PC-3 (cell line): ENCODE measurements around the gene VDAC2. TPM values are rescaled to one million over a fixed set of nuclear protein-coding genes. Genes with fewer than 3 reads are reported as not detected.
A peak's percentile ranks its signal among the peaks of the same experiment; 100 is the strongest.

ENCODE experiments used
- ATAC-seq: fragments of 200-7000 bp; cut with Tn5 transposase; 2 replicates; pipeline ENCODE4 v1.9.1; 2020; ENCODE audit warnings: mild to moderate bottlenecking, moderate library complexity
- BruUV-seq: library from RNA; stranded (reverse); fragments of 400-500 nt; replicated peaks from 2 replicates; lab custom pipeline; 2021; lab: Mats Ljungman, UMichigan
- CTCF ChIA-PET: fragments of 300-600 bp; sonication (Branson Sonifier 250); formaldehyde crosslinking; loops from one replicate; lab custom pipeline; 2022; ENCODE audit warnings: antibody characterized with exemption; lab: Charles Lee
- POLR2A ChIA-PET: fragments of 300-600 bp; sonication (Branson Sonifier 250); formaldehyde crosslinking; loops from one replicate; lab custom pipeline; 2022; ENCODE audit warnings: antibody characterized with exemption; ENCODE audit not compliant: unreplicated experiment; lab: Charles Lee
- DNase-seq: peaks from one replicate; pipeline ENCODE4 v3.0.0-alpha.2; 2015
- H2AFZ ChIP-seq: fragments of 300-600 bp; sonication (generic); 2 replicates; pipeline ENCODE4 v1.6.0; 2016; ENCODE audit warnings: antibody characterized with exemption, low read length
- H3F3A ChIP-seq: fragments of 300-600 bp; sonication (generic); one replicate; pipeline ENCODE4 v1.6.0; 2017; ENCODE audit warnings: antibody characterized with exemption, low read length, control low read depth, mild to moderate bottlenecking; ENCODE audit not compliant: unreplicated experiment
- H3K27ac ChIP-seq: fragments of 300-600 bp; sonication (generic); 2 replicates; pipeline ENCODE4 v1.5.1; 2016; ENCODE audit warnings: mild to moderate bottlenecking, low read length
- H3K27me3 ChIP-seq: fragments of 300-600 bp; sonication (generic); 2 replicates; pipeline ENCODE4 v1.6.1; 2016; ENCODE audit warnings: low read length, mixed read lengths
- H3K36me3 ChIP-seq: fragments of 300-600 bp; sonication (generic); 2 replicates; pipeline ENCODE4 v1.6.1; 2016; ENCODE audit warnings: low read depth, mixed run types, low read length, mixed read lengths
- H3K4me1 ChIP-seq: fragments of 300-600 bp; sonication (generic); 2 replicates; pipeline ENCODE4 v1.5.1; 2016; ENCODE audit warnings: low read length; ENCODE audit not compliant: insufficient read depth
- H3K4me2 ChIP-seq: fragments of 300-600 bp; sonication (generic); 2 replicates; pipeline ENCODE4 v1.6.0; 2016; ENCODE audit warnings: low read length
- H3K4me3 ChIP-seq: fragments of 300-600 bp; sonication (generic); 2 replicates; pipeline ENCODE4 v1.5.1; 2016; ENCODE audit warnings: mild to moderate bottlenecking, low read length, mixed read lengths
- H3K79me2 ChIP-seq: fragments of 300-600 bp; sonication (generic); 2 replicates; pipeline ENCODE4 v1.6.1; 2017; ENCODE audit warnings: low read length, mixed read lengths
- H3K9ac ChIP-seq: fragments of 300-600 bp; sonication (generic); 2 replicates; pipeline ENCODE4 v1.6.0; 2016; ENCODE audit warnings: mild to moderate bottlenecking, low read length
- H3K9me2 ChIP-seq: fragments of 300-600 bp; sonication (generic); replicated peaks from 2 replicates; pipeline ENCODE4 v1.6.1; 2016; ENCODE audit warnings: mixed run types, low read length, mixed read lengths
- H3K9me3 ChIP-seq: fragments of 300-600 bp; sonication (generic); 2 replicates; pipeline ENCODE4 v1.6.1; 2016; ENCODE audit warnings: low read length, mixed read lengths
- H4K20me1 ChIP-seq: fragments of 300-600 bp; sonication (generic); 2 replicates; pipeline ENCODE4 v1.6.1; 2016; ENCODE audit warnings: low read length, mixed read lengths
- CTCF ChIP-seq: fragments of 300-600 bp; sonication (generic); conservative IDR thresholded peaks from 2 replicates; pipeline ENCODE4 v1.5.1; 2017; ENCODE audit warnings: antibody characterized with exemption, low read depth, mild to moderate bottlenecking, low read length
- EZH2 ChIP-seq: fragments of 300-600 bp; sonication (generic); IDR thresholded peaks from one replicate; pipeline ENCODE4 v1.6.1; 2017; ENCODE audit warnings: antibody characterized with exemption, mild to moderate bottlenecking, low read length; ENCODE audit not compliant: unreplicated experiment
- EZH2phosphoT487 ChIP-seq: fragments of 300-600 bp; sonication (generic); IDR thresholded peaks from 2 replicates; pipeline ENCODE4 v1.6.1; 2018; ENCODE audit warnings: mild to moderate bottlenecking, antibody characterized with exemption, low read length, borderline replicate concordance
- intact Hi-C: fragments of 100-400 bp; cut with micrococcal nuclease; formaldehyde crosslinking; loops from 2 replicates; pipeline ENCODE4 v1.9.0; 2023
- total RNA-seq: library from RNA; depleted of rRNA; stranded (reverse); fragments of >200 nt; gene quantifications from 2 replicates; pipeline ENCODE4 v1.2.3, GENCODE V29; 2014

Gene VDAC2
- total RNA-seq, 1 experiment from 2014 or later = 542 TPM

- Histone ChIP-seq H3K4me3 (no peak overlapping the region), H3K9me2 (no peaks in the 10 kb centered on the region), H3K27me3 (no peaks in the 10 kb centered on the region), H2AFZ (no peak overlapping the region), H4K20me1 (peaks cover 6% of the 10 kb centered on the region; the same call in 1 of the 2 replicates), H3F3A (no peaks in the 10 kb centered on the region), H3K79me2 (no peaks in the 10 kb centered on the region), H3K27ac (no peak overlapping the region), H3K9ac (no peak overlapping the region), H3K4me2 (no peak overlapping the region), H3K4me1 (peaks cover 10% of the 10 kb centered on the region), H3K9me3 (no peaks in the 10 kb centered on the region), H3K36me3 (peaks cover 29% of the 10 kb centered on the region)
- peak; percentile 25; the same call in 1 of the 2 replicates for ATAC-seq
- POLR2A ChIA-PET = no interaction called here
- DNase-seq = no peak
- intact Hi-C loops = no loop called here
- TF ChIP-seq EZH2phosphoT487 (no peak), CTCF (no peak), EZH2 (no peak)
- BruUV-seq = no TSS peak
- CTCF ChIA-PET = interaction anchor here (0.6 to 1.3 kb wide), 2 partner anchors 56 to 139 kb away, joined by 3 to 5 read pairs; partner anchors contain the start of gene COMTD1
Observed at GRCh38 chr10:75179657-75180177, 30.9 kb upstream of the VDAC2 start.

- CTCF ChIA-PET = interaction anchor here (1.0 kb wide), 1 partner anchor 55 kb away, joined by 3 read pairs; the partner anchor contains the start of gene COMTD1
- Histone ChIP-seq H2AFZ (no peak overlapping the region), H3K27ac (no peak overlapping the region), H3K27me3 (no peaks in the 10 kb centered on the region), H3K36me3 (peaks cover 26% of the 10 kb centered on the region), H3K9me2 (no peaks in the 10 kb centered on the region), H3K4me3 (no peak overlapping the region), H3K9me3 (no peaks in the 10 kb centered on the region), H4K20me1 (peaks cover 6% of the 10 kb centered on the region; the same call in 1 of the 2 replicates), H3K79me2 (no peaks in the 10 kb centered on the region), H3K4me2 (no peak overlapping the region), H3K4me1 (peaks cover 10% of the 10 kb centered on the region), H3K9ac (no peak overlapping the region), H3F3A (no peaks in the 10 kb centered on the region)
- intact Hi-C loops = no loop called here
- no peak for DNase-seq
- TF ChIP-seq EZH2phosphoT487 (no peak), CTCF (no peak), EZH2 (no peak)
- no TSS peak for BruUV-seq
- ATAC-seq = peak; percentile 24
- POLR2A ChIA-PET = no interaction called here
Observed at GRCh38 chr10:75180592-75180991, 30.0 kb upstream of the VDAC2 start.

- Histone ChIP-seq H3K9ac (no peak overlapping the region), H3K27me3 (no peaks in the 10 kb centered on the region), H2AFZ (no peak overlapping the region), H3K9me3 (no peaks in the 10 kb centered on the region), H3K4me3 (no peak overlapping the region), H3K27ac (no peak overlapping the region), H3K79me2 (no peaks in the 10 kb centered on the region), H3K9me2 (no peaks in the 10 kb centered on the region), H3K4me2 (no peak overlapping the region), H3K36me3 (peaks cover 22% of the 10 kb centered on the region), H4K20me1 (peaks cover 6% of the 10 kb centered on the region; the same call in 1 of the 2 replicates), H3F3A (peaks cover 3% of the 10 kb centered on the region), H3K4me1 (peaks cover 14% of the 10 kb centered on the region)
- BruUV-seq = no TSS peak
- TF ChIP-seq CTCF (no peak), EZH2 (no peak), EZH2phosphoT487 (no peak)
- intact Hi-C loops = no loop called here
- ChIA-PET POLR2A (no interaction called here), CTCF (interaction anchor here (1.0 kb wide), 1 partner anchor 55 kb away, joined by 3 read pairs; the partner anchor contains the start of gene COMTD1)
- peak; percentile 45 for ATAC-seq
- DNase-seq = peak; percentile 41
Observed at GRCh38 chr10:75181073-75181472, 29.5 kb upstream of the VDAC2 start.
